ENCODE results near the gene CLCN2.

Gene CLCN2

DNA sequence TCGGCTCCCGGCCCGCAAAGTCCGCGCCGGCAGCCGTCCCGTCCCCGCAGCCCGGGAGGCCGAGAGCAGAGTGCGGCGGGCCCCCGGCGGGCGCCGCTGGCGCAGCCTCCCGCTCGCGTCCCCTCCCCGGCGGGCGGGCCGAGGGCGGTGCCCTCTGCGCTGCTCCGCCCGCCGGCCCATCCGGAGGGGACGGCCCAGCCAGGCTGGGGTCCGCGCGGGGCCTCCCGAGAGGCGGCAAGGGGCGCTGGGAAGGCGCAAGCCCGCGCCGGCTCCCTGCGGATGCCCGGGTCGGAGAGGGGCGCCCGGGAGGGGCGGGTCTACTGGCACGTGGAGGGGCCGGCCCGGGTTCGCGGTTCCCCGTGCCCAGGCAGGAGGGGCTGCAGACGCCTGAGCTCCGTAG, at the start of gene CLCN2, which contains the start of gene POLR2H:
Gene CLCN2 (minus strand): TSS at position 74 of the 400 bp plus-strand sequence. CDS start 126 bp downstream, outside the sequence.
Gene POLR2H (plus strand): TSS at position 179 of the 400 bp plus-strand sequence. CDS start 1,783 bp downstream, outside the sequence.
- DNase-seq (ENCODE audit: extremely low read depth in 1 of 2, low read depth in 1 of 2): peak in 1 of 2 donors; percentile 31

DNA sequence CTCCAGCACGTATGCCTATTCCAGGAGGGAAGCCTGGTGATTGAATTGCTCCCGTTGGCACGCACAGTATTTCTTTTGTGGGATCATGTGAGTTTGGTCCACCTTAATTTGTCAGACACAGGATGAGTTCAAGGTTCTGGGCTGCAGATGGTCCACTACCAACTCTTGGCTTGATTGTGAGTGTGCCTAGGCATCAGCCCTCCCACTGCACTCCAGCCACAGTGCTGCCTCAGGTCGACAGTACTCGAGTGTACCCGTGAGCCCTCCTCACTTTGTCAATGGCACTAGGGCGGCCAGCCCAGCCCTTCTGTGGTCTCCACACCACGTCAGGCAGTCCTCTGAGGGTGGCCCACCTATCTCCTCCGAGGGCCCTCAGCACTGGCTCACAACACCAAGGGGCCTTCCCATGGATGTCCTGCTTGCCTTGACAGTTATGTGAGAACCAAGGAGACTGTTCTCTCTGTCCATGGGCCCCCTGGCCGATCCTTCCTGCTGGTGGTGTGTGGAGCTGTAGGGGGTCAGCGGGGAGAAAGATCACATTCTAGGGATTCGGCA, 48.6 kb upstream of the CLCN2 start:
- DNase-seq (ENCODE audit: extremely low read depth in 1 of 2, low read depth in 1 of 2): no peak

DNA sequence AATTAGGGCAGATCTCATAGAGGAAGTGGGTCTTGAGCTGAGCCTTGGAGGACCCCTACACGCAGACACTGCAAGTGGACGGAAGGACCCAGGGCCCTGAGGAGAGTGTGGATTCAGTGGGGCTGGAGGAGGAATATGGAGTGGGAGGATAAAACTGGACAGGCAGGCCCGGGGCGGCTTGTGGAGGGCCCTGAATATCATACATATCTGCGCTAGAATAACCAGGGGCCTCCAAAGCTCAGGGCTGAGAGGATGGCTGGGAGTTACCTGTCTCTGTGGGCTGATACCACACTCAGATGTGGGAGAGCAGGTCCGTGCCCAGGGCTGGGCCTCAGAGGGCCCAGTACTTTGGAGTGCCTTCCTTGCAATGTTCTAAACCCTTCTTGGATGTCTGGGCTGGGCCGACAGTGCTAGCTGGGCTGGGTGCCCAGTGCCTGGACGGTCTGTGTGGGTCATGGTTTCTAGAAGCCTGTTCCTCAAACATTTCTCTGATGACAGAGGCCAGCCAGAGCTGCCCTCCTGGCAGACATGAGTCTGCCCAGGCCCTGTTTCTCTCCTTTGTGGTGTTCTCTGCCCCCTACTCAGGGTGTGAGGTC, 48.0 kb upstream of the CLCN2 start:
- DNase-seq (ENCODE audit: extremely low read depth in 1 of 2, low read depth in 1 of 2): no peak

DNA sequence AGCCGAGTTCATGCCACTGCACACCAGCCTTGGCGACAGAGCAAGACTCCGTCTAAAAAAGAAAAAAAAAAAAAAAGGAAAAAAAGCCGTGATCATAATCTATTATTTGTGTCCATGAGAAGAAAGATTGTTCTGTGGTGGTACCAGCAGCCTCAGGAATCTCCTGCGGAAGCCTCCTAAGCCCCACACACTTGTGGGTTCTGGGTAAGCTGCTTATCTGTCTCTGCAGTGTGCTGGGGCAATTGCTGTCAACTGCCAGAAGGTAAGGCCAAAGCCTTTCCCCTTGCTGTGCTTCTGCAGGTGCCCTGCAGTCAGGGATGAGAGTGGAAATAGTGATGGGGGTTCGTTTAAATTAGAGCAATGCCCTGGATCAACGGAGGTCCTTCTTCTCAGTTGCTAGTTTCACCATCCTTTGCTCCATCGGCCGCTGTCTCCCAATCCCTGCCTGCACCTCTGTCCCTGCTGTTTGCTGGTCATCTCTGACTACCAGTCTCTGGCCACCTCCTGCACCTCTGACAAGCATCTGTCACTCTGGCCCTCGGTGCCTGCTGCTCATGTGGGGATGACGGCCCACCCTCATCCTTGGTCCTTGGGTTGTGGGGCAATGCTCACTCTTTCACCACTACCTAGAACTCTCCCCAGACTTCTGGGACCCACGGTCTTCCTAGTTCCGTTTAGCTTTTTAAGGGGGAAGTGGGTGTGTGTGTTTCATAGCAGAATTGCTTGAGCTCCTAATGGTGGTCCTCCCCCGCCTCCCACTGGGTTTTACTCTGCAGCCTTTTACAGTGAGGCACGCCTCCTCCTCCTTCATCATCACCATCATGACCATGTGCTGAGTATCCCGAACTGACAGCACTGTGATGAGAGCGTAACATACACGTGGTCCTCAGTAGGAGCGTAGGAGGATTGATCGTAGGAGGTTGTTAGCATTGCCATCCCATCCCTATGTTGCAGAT, 43.9 kb upstream of the CLCN2 start:
- no peak for DNase-seq (ENCODE audit: extremely low read depth in 1 of 2, low read depth in 1 of 2)

DNA sequence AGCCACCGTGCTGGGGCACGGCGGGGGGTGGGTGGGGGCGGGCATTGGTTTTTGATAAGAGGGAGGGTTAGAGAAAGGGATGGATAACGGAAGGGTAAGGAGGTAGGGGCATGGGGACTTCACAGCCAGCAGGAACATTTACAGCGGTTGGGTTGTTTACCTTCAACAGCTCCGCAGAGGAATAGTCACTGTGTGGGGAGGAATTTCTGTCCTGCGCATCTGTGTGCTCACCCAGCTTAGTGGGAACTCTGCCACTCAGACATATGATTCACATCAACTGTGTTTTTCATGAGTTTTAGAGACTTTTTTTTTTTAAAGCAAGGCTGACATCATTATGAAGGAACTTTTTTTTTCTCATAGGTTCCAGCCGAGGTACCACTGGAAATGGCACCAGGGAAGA, 38.0 kb upstream of the CLCN2 start:
- no peak for DNase-seq (ENCODE audit: extremely low read depth in 1 of 2, low read depth in 1 of 2)

DNA sequence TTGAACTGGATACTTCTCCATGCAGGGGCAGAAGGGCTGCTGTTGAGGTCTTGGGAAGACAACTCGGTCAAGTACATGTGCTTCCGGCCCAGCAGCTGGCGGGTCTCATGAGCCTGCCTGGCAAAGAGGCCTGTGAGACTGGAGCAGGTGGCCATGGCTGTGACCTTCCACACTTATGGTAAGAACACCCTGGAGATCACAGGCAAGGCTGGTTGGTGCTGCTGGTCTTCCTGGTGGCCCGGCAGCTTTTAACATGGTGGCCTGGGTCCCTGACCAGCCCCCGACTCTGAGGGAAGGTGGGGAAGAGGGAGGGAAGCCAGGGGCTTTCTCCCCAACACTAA, 33.9 kb upstream of the CLCN2 start:
- no peak for DNase-seq (ENCODE audit: extremely low read depth in 1 of 2, low read depth in 1 of 2)

DNA sequence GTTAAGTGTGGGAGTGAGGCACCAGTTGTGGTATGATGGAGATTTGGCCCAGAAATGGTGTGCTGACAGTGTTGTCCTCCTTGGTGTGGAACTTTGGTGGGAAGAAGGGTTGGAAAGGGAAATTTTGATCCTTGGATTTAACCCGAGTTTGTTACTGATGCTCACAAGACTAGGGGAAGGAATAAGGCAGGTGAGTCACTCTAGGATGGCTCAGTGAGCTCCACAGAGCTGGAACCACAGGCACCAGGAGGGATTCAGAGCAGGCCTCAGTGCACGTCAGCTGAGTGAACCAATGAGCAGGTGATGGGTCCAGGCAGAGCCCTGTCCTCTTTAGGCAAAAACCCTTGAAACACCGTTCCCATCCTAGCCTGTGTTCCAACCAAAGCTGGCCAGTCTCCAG, 29.9 kb upstream of the CLCN2 start:
- no peak for DNase-seq (ENCODE audit: extremely low read depth in 1 of 2, low read depth in 1 of 2)

DNA sequence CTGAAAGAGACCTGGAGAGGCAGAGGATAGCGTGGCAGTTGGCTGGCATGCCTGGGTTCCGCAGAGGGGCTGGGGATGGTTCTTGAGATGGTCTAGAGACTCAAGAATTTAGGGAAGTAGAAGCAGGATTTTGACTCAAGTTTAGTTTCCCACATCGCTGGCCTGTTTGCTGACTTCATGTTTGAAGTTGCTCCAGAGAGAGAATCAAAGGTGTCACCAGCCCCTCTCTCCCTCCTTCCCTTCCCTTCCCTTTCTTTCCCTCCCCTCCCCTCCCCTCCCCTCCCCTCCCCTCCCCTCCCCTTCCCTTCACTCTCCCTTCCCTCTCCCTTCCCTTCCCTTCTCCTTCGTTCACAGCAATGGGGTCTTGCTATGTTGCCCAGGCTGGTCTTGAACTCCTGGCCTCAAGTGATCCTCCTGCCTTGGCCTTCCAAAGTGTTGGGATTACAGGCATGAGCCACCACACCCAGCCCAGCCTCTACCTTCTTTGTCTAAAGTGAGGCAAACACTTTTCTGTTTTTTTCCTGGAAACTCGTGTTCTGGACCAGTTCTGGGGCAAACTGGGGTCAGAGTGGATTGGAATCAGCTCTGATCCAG, 28.6 kb upstream of the CLCN2 start:
- no peak for DNase-seq (ENCODE audit: extremely low read depth in 1 of 2, low read depth in 1 of 2)

DNA sequence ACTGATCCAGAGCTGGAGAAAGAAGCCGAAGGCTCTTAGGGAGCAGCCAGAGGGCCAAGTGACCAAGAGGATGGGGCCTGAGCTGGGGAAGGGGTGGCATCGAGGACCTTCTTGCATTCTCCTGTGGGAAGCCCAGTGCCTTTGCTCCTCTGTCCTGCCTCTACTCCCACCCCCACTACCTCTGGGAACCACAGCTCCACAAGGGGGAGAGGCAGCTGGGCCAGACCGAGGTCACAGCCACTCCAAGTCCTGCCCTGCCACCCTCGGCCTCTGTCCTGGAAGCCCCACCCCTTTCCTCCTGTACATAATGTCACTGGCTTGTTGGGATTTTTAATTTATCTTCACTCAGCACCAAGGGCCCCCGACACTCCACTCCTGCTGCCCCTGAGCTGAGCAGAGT, 28.0 kb upstream of the CLCN2 start:
- DNase-seq (ENCODE audit: extremely low read depth in 1 of 2, low read depth in 1 of 2): no peak

DNA sequence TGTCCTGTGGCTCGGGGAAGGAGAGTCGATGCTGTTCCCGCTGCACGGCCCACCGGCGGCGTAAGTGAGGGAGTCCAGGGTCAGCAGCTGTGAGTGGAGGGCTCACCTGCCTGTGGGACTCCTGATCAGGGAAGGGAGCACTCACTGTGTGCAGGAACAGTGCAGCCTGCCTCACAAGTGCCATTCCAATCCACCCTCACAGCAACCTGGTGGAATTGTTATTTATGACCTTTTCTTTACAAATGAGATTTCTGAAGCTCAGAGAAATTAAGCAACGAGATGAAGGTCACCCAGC, 27.5 kb upstream of the CLCN2 start:
- DNase-seq (ENCODE audit: extremely low read depth in 1 of 2, low read depth in 1 of 2): no peak

DNA sequence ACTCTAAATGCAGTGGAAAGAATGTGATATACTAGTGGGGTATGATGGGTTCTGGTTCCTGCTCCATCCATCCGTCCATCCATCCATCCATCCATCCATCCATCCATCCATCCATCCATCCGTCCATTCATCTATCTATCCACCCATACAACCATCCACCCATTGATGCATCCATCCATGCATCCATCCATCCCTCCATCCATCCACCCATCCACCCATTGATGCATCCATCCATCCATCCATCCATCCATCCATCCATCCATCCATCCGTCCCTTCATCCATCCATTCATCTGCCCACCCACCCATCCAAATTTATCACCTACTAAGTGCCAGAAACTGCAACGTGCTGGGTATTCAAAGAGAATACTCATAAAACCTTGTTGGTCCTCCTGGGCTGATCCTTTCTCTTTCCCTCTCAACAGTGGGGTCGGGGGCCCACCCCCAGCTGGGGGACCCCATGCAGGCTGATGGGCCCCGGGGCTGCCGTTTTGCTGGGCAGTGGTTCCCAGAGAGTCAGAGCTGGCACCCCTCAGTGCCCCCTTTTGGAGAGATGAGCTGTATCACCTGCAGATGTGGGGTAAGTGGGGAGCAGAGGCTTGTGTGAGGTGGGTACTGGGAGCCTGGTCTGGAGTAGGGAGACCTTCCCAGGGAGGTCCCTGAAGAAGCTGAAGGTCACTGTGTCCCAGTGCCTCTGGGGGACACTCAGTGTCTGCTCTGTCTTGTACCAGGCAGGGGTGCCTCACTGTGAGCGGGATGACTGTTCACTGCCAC, 26.9 kb upstream of the CLCN2 start:
- DNase-seq (ENCODE audit: extremely low read depth in 1 of 2, low read depth in 1 of 2): no peak

DNA sequence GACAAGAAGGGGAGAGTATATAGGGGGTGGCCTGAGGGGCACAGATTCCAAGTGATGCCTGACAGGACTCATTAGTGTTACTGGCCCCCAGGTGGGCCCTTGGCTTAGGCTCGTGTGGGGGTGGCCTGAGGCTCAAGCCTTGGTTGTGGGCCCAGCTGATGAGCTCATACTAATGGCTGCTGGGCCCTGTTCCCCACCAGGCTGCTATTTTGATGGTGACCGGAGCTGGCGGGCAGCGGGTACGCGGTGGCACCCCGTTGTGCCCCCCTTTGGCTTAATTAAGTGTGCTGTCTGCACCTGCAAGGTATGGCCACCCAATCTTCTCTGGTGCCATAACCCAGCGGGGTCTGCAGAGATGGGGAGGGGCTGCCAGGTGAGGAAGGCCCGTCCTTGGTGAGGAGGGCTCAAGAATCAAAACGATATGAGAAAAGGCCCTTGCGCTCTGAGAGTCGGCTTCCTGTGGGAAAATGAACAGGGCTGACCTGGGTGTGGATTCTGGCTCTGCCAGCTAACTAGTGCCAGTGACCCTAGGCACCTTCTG, 25.8 kb upstream of the CLCN2 start:
- DNase-seq (ENCODE audit: extremely low read depth in 1 of 2, low read depth in 1 of 2): no peak

DNA sequence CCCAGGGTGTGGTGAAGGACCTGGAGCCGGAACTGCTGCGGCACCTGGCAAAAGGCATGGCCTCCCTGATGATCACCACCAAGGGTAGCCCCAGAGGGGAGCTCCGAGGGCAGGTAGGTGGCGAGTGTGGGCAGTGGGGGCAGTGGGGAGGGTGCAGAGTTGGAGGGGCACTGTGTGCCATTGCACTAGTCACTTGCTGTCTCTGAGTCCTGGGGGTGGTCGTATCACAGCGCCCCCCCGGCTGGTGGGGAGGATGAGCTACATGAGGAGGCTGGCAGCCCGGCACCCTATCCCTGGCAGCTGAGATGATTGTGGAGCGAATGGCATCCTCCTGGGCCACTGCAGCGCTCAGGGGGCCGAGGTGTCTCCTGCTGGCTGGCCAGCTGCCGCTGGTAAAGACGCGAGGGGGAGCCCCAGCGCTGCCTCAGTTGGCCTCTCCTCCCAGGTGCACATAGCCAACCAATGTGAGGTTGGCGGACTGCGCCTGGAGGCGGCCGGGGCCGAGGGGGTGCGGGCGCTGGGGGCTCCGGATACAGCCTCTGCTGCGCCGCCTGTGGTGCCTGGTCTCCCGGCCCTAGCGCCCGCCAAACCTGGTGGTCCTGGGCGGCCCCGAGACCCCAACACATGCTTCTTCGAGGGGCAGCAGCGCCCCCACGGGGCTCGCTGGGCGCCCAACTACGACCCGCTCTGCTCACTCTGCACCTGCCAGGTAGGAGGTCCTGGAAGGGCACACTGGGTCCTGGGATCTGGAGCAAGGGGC, 24.8 kb upstream of the CLCN2 start:
- DNase-seq (ENCODE audit: extremely low read depth in 1 of 2, low read depth in 1 of 2): no peak

DNA sequence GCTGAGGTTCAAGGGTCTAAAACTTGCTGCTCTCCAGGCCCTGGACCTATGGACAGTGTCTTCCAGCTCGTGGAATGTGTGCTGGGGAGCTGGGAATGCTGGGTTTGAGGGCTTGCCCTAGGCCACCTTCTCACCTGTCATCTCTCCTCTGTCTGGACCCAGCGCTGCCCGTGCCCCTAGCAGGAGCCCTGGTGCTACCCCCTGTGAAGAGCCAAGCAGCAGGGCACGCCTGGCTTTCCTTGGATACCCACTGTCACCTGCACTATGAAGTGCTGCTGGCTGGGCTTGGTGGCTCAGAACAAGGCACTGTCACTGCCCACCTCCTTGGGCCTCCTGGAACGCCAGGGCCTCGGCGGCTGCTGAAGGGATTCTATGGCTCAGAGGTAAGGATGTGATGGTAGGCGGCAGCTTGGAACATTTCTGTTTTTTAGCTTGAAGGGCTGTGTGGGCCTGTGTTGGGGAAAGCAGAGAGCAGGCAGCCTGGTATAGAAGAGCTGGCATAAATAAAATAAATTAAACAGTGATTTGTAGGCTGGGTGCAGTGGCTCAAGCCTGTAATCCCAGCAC, 23.5 kb upstream of the CLCN2 start:
- no peak for DNase-seq (ENCODE audit: extremely low read depth in 1 of 2, low read depth in 1 of 2)

DNA sequence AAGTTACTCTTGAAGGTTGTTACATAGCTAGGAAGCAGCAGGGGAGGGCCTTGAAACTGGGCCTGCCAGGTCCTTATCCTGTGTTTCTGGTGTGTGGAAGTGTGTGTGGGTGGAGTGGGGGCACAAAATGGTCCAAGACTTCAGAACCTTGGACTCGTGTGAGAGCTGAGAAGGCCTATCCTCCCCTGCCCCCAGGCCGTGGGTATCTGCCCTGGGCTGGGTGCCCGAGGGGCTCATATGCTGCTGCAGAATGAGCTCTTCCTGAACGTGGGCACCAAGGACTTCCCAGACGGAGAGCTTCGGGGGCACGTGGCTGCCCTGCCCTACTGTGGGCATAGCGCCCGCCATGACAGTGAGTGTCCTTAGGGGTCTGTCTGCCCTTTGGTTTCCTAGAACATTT, 22.9 kb upstream of the CLCN2 start:
- no peak for DNase-seq (ENCODE audit: extremely low read depth in 1 of 2, low read depth in 1 of 2)

DNA sequence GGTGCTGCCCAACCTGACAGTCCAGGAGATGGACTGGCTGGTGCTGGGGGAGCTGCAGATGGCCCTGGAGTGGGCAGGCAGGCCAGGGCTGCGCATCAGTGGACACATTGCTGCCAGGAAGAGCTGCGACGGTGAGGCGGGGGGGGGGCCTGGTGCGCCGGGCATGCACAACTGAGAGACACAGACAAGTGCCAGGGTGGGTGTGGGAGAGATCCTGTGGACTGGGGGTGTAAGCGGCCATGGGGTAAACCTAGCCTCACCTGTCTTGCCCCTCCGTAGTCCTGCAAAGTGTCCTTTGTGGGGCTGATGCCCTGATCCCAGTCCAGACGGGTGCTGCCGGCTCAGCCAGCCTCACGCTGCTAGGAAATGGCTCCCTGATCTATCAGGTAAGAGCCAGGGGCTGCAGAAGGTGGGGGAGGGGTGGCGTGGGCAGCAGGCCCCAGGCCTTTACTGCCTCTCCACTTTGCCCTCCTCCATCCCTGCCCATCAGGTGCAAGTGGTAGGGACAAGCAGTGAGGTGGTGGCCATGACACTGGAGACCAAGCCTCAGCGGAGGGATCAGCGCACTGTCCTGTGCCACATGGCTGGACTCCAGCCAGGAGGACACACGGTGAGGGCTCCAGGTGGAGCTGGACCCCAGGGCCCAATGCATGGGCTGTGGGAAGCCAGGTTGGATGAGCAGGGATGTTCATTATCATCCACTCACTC, 21.8 kb upstream of the CLCN2 start:
- no peak for DNase-seq (ENCODE audit: extremely low read depth in 1 of 2, low read depth in 1 of 2)

DNA sequence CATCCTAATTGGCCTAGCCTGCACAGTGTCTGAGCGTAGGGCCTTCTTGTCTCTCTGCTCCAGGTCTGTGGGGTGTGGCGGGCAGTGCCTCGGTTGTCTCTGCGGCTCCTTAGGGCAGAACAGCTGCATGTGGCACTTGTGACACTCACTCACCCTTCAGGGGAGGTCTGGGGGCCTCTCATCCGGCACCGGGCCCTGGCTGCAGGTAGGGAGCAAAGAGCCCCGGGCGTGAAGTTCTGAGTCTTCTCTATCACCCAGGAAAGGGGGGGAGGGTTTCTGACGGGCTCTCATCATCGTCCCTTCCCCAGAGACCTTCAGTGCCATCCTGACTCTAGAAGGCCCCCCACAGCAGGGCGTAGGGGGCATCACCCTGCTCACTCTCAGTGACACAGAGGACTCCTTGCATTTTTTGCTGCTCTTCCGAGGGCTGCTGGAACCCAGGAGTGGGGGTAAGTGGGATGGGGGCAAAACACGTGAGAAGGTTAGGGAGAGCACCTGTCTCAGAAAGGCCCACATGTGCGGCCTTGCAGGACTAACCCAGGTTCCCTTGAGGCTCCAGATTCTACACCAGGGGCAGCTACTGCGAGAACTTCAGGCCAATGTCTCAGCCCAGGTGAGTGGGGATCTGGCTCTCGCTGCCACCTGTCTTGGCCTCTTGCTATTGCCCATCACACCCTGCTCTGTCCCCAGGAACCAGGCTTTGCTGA, 21.1 kb upstream of the CLCN2 start:
- DNase-seq (ENCODE audit: extremely low read depth in 1 of 2, low read depth in 1 of 2): no peak
